Stimulated activated memory B cell treated with anti-CD40 and anti-IgM and Interleukin-4, amounts not matched to agents 10 μg/mL and 1 μg/mL and 100 μg/mL, for 72 hours (primary cell): ENCODE measurements around the gene SPHK2.

Source experiments
- ATAC-seq: fragments of 150-1000 bp; cut with Tn5 transposase; 2 replicates; pipeline ENCODE4 v1.10.0; 2021
- H3K27ac Mint-ChIP-seq: one replicate; pipeline ENCODE4 v1.8.0; 2022; ENCODE audit warnings: mild to moderate bottlenecking, mixed read lengths
- H3K27me3 Mint-ChIP-seq: one replicate; pipeline ENCODE4 v1.8.0; 2022; ENCODE audit warnings: mixed read lengths
- H3K36me3 Mint-ChIP-seq: one replicate; pipeline ENCODE4 v1.8.0; 2022; ENCODE audit warnings: mixed read lengths
- H3K4me1 Mint-ChIP-seq: one replicate; pipeline ENCODE4 v1.8.0; 2022; ENCODE audit warnings: mixed read lengths
- H3K4me3 Mint-ChIP-seq: one replicate; pipeline ENCODE4 v1.8.0; 2022; ENCODE audit warnings: mild to moderate bottlenecking, moderate library complexity, mixed read lengths
- H3K9me3 Mint-ChIP-seq: one replicate; pipeline ENCODE4 v1.8.0; 2022; ENCODE audit warnings: mixed read lengths

SPHK2 gene

GRCh38 chr19:48636859-48637448 lies 17.6 kb downstream of the SPHK2 start, which contains the start of gene DBP:
DBP (minus strand) TSS chr19:48637379; CDS start chr19:48636994, 385 bp downstream.
- Mint-ChIP-seq H3K36me3 (peaks cover 7% of the 10 kb centered on the region), H3K27ac (peak within 1 kb of the TSS; percentile 96), H3K9me3 (peaks cover 4% of the 10 kb centered on the region), H3K4me3 (peak within 1 kb of the TSS; percentile 89), H3K27me3 (no peaks in the 10 kb centered on the region), H3K4me1 (peaks cover 58% of the 10 kb centered on the region)
- ATAC-seq: no peak

GRCh38 chr19:48637449-48637947 lies 18.2 kb downstream of the SPHK2 start:
- no peaks in the 10 kb centered on the region for H3K27me3 Mint-ChIP-seq
- H3K4me3 Mint-ChIP-seq: peak overlapping the region; percentile 89
- H3K4me1 Mint-ChIP-seq: peaks cover 53% of the 10 kb centered on the region
- peaks cover 7% of the 10 kb centered on the region for H3K36me3 Mint-ChIP-seq
- H3K9me3 Mint-ChIP-seq: peaks cover 4% of the 10 kb centered on the region
- ATAC-seq: peak; percentile 87
- peak overlapping the region; percentile 96 for H3K27ac Mint-ChIP-seq

- Mint-ChIP-seq H3K36me3 (peaks cover 7% of the 10 kb centered on the region), H3K27me3 (no peaks in the 10 kb centered on the region), H3K4me1 (peaks cover 51% of the 10 kb centered on the region), H3K4me3 (peak overlapping the region; percentile 89), H3K9me3 (peaks cover 4% of the 10 kb centered on the region), H3K27ac (peak overlapping the region; percentile 96)
- peak; percentile 49 for ATAC-seq
Observed at GRCh38 chr19:48637948-48638830, 18.9 kb downstream of the SPHK2 start.

GRCh38 chr19:48638831-48639381 lies 19.6 kb downstream of the SPHK2 start:
- Mint-ChIP-seq H3K27ac (peak overlapping the region; percentile 96), H3K36me3 (peaks cover 7% of the 10 kb centered on the region), H3K27me3 (no peaks in the 10 kb centered on the region), H3K4me3 (peak overlapping the region; percentile 89), H3K4me1 (peaks cover 44% of the 10 kb centered on the region), H3K9me3 (peaks cover 4% of the 10 kb centered on the region)
- no peak for ATAC-seq

- ATAC-seq: no peak
- peaks cover 7% of the 10 kb centered on the region for H3K36me3 Mint-ChIP-seq
- H3K27me3 Mint-ChIP-seq: no peaks in the 10 kb centered on the region
- peak overlapping the region; percentile 96 for H3K27ac Mint-ChIP-seq
- peaks cover 43% of the 10 kb centered on the region for H3K4me1 Mint-ChIP-seq
- H3K9me3 Mint-ChIP-seq: peaks cover 4% of the 10 kb centered on the region
- H3K4me3 Mint-ChIP-seq: peak overlapping the region; percentile 4
Observed at GRCh38 chr19:48639483-48640375, 20.4 kb downstream of the SPHK2 start.

- H3K4me3 Mint-ChIP-seq: no peak overlapping the region
- peaks cover 7% of the 10 kb centered on the region for H3K36me3 Mint-ChIP-seq
- H3K9me3 Mint-ChIP-seq: peaks cover 4% of the 10 kb centered on the region
- no peak for ATAC-seq
- H3K4me1 Mint-ChIP-seq: peaks cover 51% of the 10 kb centered on the region
- H3K27me3 Mint-ChIP-seq: no peaks in the 10 kb centered on the region
- no peak overlapping the region for H3K27ac Mint-ChIP-seq
Observed at GRCh38 chr19:48641850-48642249, 22.5 kb downstream of the SPHK2 start.

GRCh38 chr19:48642862-48643261 lies 23.6 kb downstream of the SPHK2 start:
- no peak for ATAC-seq

GRCh38 chr19:48644355-48644754 lies 25.0 kb downstream of the SPHK2 start:
- no peaks in the 10 kb centered on the region for H3K36me3 Mint-ChIP-seq
- H3K9me3 Mint-ChIP-seq: no peaks in the 10 kb centered on the region
- no peak for ATAC-seq
- H3K4me1 Mint-ChIP-seq: peaks cover 48% of the 10 kb centered on the region
- H3K27me3 Mint-ChIP-seq: no peaks in the 10 kb centered on the region
- H3K27ac Mint-ChIP-seq: peak overlapping the region; percentile 83
- no peak overlapping the region for H3K4me3 Mint-ChIP-seq

More at GRCh38 chr19:48642862-48643261, 23.6 kb downstream of the SPHK2 start:
- Mint-ChIP-seq H3K36me3 (peaks cover 7% of the 10 kb centered on the region), H3K27me3 (no peaks in the 10 kb centered on the region), H3K4me3 (no peak overlapping the region), H3K27ac (no peak overlapping the region), H3K9me3 (peaks cover 4% of the 10 kb centered on the region), H3K4me1 (peaks cover 55% of the 10 kb centered on the region)

- ATAC-seq: peak; percentile 83
- Mint-ChIP-seq H3K4me1 (peaks cover 45% of the 10 kb centered on the region), H3K36me3 (no peaks in the 10 kb centered on the region), H3K27ac (peak overlapping the region; percentile 83), H3K9me3 (no peaks in the 10 kb centered on the region), H3K27me3 (no peaks in the 10 kb centered on the region), H3K4me3 (peak overlapping the region; percentile 95)
Observed at GRCh38 chr19:48644839-48645619, 25.7 kb downstream of the SPHK2 start.

- H3K4me1 Mint-ChIP-seq: peaks cover 45% of the 10 kb centered on the region
- no peaks in the 10 kb centered on the region for H3K9me3 Mint-ChIP-seq
- peak overlapping the region; percentile 95 for H3K4me3 Mint-ChIP-seq
- ATAC-seq: no peak
- H3K27ac Mint-ChIP-seq: peak overlapping the region; percentile 83
- H3K27me3 Mint-ChIP-seq: no peaks in the 10 kb centered on the region
- H3K36me3 Mint-ChIP-seq: no peaks in the 10 kb centered on the region
Observed at GRCh38 chr19:48645620-48646000, 26.3 kb downstream of the SPHK2 start.

GRCh38 chr19:48646001-48646721 lies 26.9 kb downstream of the SPHK2 start, which contains the start of gene CA11:
CA11 (minus strand) TSS chr19:48646187; CDS start chr19:48645632, 555 bp downstream.
- H3K4me1 Mint-ChIP-seq: peaks cover 45% of the 10 kb centered on the region
- peak; percentile 92 for ATAC-seq
- H3K9me3 Mint-ChIP-seq: no peaks in the 10 kb centered on the region
- no peaks in the 10 kb centered on the region for H3K36me3 Mint-ChIP-seq
- H3K27ac Mint-ChIP-seq: peak within 1 kb of the TSS; percentile 83
- H3K27me3 Mint-ChIP-seq: no peaks in the 10 kb centered on the region
- peak within 1 kb of the TSS; percentile 95 for H3K4me3 Mint-ChIP-seq

GRCh38 chr19:48646722-48647216 lies 27.5 kb downstream of the SPHK2 start:
- Mint-ChIP-seq H3K27me3 (no peaks in the 10 kb centered on the region), H3K27ac (peak overlapping the region; percentile 83), H3K4me1 (peaks cover 45% of the 10 kb centered on the region), H3K4me3 (peak overlapping the region; percentile 95), H3K9me3 (no peaks in the 10 kb centered on the region), H3K36me3 (no peaks in the 10 kb centered on the region)
- no peak for ATAC-seq

- no peak for ATAC-seq
- Mint-ChIP-seq H3K4me3 (no peak overlapping the region), H3K27me3 (no peaks in the 10 kb centered on the region), H3K27ac (peak overlapping the region; percentile 11), H3K36me3 (no peaks in the 10 kb centered on the region), H3K9me3 (no peaks in the 10 kb centered on the region), H3K4me1 (peaks cover 45% of the 10 kb centered on the region)
Observed at GRCh38 chr19:48648134-48648533, 28.8 kb downstream of the SPHK2 start.
